HG02973 (cell line): ENCODE data around the gene EIF3A.
A peak's percentile ranks its signal among the peaks of the same experiment; 100 is the strongest.

Experiments
- ATAC-seq: cut with Tn5 transposase; IDR thresholded peaks from one replicate; pipeline ENCODE4 v1.9.1; 2021; ENCODE audit warnings: moderate library complexity; ENCODE audit not compliant: unreplicated experiment

EIF3A gene

GRCh38 chr10:119022846-119023552 is 57.6 kb downstream of the EIF3A start:
- no peak for ATAC-seq

DNA sequence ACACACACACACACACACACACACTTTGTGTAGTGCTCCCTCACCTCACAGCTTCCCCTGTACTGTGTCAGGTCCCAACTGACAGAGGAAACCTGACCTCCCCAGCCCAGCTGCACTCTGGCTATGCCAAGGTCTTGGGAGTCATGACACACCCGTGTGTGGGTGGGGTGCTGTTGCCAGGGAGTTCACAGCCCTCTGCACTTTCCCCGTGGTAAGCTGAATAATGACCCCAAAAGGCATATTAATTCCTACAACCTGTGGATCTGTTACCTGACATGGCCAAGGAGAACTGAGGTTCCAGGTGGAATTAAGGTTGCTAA is 60.0 kb downstream of the EIF3A start:
- no peak for ATAC-seq

DNA sequence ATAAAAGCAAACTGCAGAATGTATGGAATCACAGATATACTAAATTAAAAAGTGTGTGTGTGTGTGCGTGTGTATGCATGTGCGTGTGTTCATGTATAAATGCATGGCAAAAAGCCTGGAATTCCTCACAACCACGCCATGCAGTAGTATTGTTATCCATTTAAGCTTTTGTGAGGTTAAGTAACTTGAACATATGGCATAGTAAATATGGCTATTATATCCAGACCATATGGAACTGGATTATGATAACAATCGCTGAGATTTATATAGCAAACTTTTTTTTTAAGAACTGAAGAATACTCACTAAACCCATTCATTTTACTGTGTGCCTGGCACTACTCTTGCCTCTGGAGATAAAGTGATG is 73.4 kb downstream of the EIF3A start:
- no peak for ATAC-seq

- no peak for ATAC-seq
Measured at GRCh38 chr10:119006451-119007210, 74.0 kb downstream of the EIF3A start.

DNA sequence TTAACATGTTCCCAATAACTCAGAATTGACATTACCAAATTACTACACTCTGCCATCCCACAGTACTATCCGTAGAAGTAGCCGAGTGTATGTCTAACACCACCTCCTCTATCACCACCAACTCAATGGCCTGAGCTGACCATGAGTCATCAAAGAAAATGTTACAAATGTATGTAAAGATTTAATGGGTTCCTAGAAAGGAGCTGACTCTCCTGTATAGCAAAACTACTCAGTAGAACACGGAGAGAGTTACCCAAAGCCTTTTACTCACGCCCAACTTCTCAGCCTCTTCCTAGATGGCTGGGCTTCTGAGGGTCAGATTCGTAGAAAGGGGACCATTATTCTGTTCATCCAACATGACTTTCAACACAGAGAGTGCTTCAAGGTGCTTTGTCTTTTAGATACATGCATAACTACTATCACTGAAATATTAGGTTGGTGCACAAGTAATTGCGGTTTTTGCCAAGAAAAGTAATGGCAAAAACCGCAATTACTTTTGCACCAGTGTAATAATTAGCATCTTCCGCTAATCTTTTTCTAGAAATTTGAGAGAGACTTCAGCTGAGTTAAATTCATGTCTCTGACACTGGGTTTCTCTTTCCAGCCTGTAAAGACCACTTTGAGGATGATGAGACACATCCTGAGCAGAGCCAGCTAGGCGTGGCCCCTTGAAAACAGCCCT is 75.1 kb downstream of the EIF3A start:
- ATAC-seq, result no peak

DNA sequence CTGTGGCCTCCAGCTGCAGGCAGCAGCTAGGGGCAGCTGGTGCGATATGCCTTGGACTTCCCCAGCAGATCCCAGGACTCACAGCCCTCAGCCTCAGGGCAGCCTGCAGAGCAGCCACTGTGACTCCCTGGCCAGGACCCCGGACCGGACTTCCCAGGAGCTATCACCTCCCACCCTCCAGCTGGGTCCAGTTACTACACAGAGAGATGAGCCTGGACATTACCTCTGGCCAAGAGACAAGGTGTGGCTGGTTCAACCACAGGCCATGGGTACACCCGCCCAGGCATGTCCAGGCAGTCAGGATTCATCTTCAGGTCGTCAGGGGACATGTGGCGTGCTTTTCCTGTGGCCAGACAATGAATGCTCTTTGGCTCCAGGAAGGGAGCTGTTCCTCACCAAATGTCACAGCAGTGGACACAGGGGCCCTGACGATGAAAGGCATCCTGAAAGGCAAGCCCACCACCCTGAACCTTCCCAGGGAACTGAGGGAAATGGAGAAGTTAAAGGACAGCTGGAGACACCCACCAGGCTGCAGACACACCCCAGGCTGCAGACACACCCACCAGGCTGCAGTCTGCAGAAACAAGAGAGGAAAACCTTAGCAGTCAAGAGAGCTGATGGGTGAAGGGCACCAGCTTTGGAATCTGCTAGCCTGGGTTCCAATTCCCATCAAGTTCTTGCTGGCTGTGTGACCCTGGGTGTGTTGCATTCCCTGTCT is 76.9 kb downstream of the EIF3A start:
- ATAC-seq, result no peak

DNA sequence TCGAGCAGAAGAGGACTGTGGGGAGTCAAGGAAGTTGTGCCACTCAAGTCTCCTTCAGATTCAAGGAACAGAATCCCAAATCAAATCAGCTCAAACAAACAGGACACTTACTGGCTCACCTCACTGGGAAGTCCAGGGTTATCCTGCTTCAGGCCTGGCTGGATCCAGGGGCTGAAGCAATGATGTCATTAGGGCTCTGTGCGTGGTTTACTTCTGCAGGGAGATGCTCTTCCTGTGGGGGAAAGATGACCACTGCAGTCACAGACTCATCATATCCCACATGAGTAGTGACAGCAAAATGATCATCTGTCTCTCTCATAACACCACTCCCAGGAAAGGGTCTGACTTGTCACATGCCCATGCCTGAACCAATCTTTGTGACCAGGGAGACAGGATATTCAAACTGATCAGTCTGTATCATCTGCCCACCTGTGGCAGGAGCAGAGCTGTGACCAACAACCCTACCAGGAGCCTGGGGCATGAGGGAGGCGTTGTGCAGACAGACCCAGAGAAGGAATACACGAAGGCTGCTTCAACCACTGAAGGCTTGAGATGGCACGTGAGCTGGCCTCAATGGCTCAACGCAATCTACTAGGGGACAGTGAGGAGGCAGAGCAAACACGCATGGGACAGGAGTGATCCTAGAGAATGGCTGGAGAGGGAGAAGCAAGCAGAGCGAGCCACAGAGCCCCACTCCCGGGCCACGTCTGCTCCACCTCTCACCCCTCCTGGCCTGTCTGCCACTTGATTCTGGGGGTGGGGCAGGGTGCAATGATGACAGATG is 78.7 kb downstream of the EIF3A start:
- no peak for ATAC-seq

DNA sequence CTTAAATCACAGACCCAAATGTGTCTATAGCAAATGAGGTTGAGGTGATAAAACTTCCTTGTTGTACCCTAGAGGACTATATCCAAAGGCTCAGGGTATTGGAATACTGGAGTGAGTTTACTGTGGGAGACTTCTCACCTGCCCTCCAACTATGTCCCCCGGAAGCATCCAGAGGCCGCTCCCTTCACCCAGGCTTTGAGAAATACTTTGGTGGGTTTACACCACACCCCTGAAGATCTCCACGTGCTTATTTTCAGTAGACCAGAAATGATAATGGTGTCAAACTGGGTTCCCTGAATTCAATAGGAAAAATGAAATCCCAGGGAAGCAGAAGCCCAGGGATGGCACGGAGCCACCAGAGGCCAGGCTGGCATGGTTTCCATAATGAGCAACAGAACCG is 82.4 kb downstream of the EIF3A start:
- ATAC-seq, result no peak

- ATAC-seq, result no peak
Measured at GRCh38 chr10:118997379-118997778, 83.2 kb downstream of the EIF3A start.

DNA sequence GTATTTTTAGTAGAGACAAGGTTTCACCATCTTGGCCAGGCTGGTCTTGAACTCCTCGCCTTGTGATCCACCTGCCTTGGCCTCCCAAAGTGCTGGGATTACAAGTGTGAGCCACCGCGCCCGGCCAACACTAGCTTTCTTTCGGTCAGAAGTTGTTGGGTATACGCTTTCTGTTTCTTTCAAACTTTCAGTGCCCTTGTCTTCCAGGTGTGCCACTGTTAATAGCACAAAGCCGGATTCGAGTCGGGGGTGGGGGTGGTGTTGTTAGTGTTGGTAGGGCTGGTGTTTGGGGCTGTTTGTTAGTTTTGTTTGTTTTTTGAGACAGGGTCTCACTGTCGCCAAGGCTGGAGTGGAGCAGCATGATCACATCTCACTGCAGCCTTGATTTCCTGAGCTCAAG is 84.9 kb downstream of the EIF3A start:
- no peak for ATAC-seq

GRCh38 chr10:118994321-118994720 is 86.3 kb downstream of the EIF3A start:
- ATAC-seq, result no peak

- no peak for ATAC-seq
Measured at GRCh38 chr10:118993214-118993613, 87.4 kb downstream of the EIF3A start.

GRCh38 chr10:118992496-118992895 is 88.1 kb downstream of the EIF3A start:
- ATAC-seq, result no peak

- ATAC-seq, result no peak
Measured at GRCh38 chr10:118990326-118990725, 90.3 kb downstream of the EIF3A start.

GRCh38 chr10:118986815-118987790 is 93.5 kb downstream of the EIF3A start:
- peak; percentile 81 for ATAC-seq

- no peak for ATAC-seq
Measured at GRCh38 chr10:118985576-118985975, 95.0 kb downstream of the EIF3A start.
